H1 (cell line): ENCODE results near the gene FTCDNL1. TPM values are rescaled to one million over a fixed set of nuclear protein-coding genes. Genes with fewer than 3 reads are reported as not detected.

Experiments
- ASH2L ChIP-seq: fragments of 200-600, 300-600 bp; sonication (generic); IDR thresholded peaks from one replicate; pipeline ENCODE4 v1.7.1; 2017; ENCODE audit warnings: low read length
- BRCA1 ChIP-seq: IDR thresholded peaks from 2 replicates; pipeline ENCODE4 v1.6.1; 2012; ENCODE audit warnings: low read depth, low read length, improper control_type of control experiment
- CTCF ChIP-seq, 3 experiments: IDR thresholded peaks; 1 replicate in 2 of 3; 2 replicates in 1 of 3; pipeline versions ENCODE4 v1.5.1 to v1.6.1; 2011; ENCODE audit warnings: low read length in 3 of 3, mild to moderate bottlenecking in 3 of 3, inconsistent platforms in 2 of 3, low read depth in 1 of 3, moderate library complexity in 1 of 3; ENCODE audit not compliant: insufficient read depth in 1 of 3; ENCODE audit errors: control extremely low read depth in 1 of 3
- NRF1 ChIP-seq: IDR thresholded peaks from 2 replicates; pipeline ENCODE4 v1.6.1; 2011; ENCODE audit warnings: mild to moderate bottlenecking, low read depth, low read length, improper control_type of control experiment
- SP4 ChIP-seq: IDR thresholded peaks from 2 replicates; pipeline ENCODE4 v1.6.1; 2012; ENCODE audit warnings: low read length, inconsistent platforms
- TCF12 ChIP-seq: IDR thresholded peaks from 2 replicates; pipeline ENCODE4 v1.6.1; 2011; ENCODE audit warnings: low read depth, mild to moderate bottlenecking, low read length
- polyA plus RNA-seq, 7 experiments: library from polyadenylated mRNA; depleted of rRNA in 3 of 7; stranded (reverse) in 5 of 7; unstranded in 2 of 7; fragments of >200 nt in 5 of 7; fragments of 200-250 nt in 2 of 7; gene quantifications; 1 replicate in 5 of 7; 2 replicates in 1 of 7; 4 replicates in 1 of 7; pipeline versions ENCODE4 v1.2.1 to v1.2.3, GENCODE V29; 2011 to 2013; ENCODE audit warnings: missing spikeins in 2 of 7, mixed read lengths in 2 of 7
- total RNA-seq: library from RNA; stranded (reverse); fragmentation: NEBNext Ultra II Directional; extraction: Animal tissue kit (Norgen Biotek cat#: 25700); gene quantifications from 2 replicates; pipeline ENCODE4 v1.2.1, GENCODE V29; 2021

Gene FTCDNL1
- total and polyA plus RNA-seq, 2 of the 8 experiments (the other 6 are each of a cell fraction or from before 2014, with no cell fraction given), result 0.41 to 0.97 TPM

GRCh38 chr2:199791326-199791725 is 59.7 kb downstream of the FTCDNL1 start (continued):
- TF ChIP-seq CTCF (IDR thresholded peaks at IDR 0.05; ENCODE audit: control extremely low read depth in 1 of 3, insufficient read depth in 1 of 3, low read depth in 1 of 3, low read length in 3 of 3) (no peak), SP4 (no peak), TCF12 (no peak), NRF1 (no peak), ASH2L (no peak), BRCA1 (no peak)
- TF ChIP-seq, all 59 proteins: peak for 0
